Measurements from ENCODE around the gene KDM2A.

DNA sequence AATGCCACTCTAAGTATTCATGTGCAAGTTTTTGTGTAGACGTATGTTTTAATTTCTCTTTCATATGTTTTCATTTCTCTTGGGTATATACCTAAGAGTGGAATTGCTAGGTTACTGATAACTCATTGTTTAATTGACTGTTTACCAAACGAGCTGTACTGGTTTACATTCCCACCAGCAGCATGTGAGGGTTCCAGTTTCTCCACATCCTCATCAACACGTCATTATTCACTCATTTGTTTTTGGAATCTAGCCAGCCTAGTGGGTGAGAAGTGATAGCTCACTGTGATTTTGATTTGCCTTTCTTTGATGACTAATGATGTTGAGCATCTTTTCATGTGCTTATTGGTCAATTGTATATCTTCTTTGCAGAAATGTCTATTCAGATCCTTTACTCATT, 174.0 kb downstream of the KDM2A start:
- no peak for TF ChIP-seq POLR2A (IDR thresholded peaks at IDR 0.05; ENCODE audit: low read depth)
- TF ChIP-seq EP300 (IDR thresholded peaks at IDR 0.05), result no peak
